ENCODE results near the gene NOL4L.

DNA sequence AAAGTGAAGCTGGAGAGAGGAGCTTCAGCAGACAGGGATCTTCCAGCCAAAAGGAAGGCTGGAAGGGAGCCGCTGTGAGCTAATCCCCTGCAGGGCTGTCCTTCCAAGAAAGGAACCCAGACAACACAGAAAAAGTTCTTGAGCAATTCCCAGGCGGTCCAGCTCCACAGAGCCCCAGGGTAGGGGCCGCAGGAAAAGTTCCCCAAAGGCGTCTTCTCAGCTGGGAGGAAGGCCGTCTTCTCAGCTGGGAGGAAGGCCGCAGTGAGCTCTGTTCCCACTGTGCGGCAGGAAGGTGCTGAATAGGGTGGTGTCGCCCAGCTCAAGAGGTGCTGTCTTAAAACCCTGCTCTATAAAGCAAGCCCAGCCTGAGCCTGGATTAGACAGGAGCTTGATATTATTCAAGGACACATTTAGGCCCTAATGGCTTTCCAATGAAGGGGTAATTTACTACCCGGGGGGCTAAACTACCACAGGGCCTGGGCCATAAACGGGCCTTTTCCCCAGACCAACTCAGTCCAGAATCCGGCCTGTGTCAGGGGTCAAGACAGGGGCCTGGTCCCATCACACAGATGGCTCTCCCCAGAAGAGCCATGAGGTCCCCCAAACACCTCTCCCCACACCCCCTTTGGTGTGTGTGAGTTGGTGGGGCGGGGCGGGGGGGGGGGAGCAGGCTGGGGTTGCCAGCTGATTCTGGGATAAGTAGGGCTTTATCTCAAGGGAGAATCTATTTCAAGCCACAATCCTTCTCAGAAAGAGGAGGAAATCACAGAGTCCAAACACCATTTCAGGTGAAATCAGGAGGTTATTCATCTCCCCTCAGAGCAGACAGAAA is 103.6 kb downstream of the NOL4L start:
- TF ChIP-seq POLR2AphosphoS5 (IDR thresholded peaks at IDR 0.05) = no peak
- TF ChIP-seq, protein P1, sequence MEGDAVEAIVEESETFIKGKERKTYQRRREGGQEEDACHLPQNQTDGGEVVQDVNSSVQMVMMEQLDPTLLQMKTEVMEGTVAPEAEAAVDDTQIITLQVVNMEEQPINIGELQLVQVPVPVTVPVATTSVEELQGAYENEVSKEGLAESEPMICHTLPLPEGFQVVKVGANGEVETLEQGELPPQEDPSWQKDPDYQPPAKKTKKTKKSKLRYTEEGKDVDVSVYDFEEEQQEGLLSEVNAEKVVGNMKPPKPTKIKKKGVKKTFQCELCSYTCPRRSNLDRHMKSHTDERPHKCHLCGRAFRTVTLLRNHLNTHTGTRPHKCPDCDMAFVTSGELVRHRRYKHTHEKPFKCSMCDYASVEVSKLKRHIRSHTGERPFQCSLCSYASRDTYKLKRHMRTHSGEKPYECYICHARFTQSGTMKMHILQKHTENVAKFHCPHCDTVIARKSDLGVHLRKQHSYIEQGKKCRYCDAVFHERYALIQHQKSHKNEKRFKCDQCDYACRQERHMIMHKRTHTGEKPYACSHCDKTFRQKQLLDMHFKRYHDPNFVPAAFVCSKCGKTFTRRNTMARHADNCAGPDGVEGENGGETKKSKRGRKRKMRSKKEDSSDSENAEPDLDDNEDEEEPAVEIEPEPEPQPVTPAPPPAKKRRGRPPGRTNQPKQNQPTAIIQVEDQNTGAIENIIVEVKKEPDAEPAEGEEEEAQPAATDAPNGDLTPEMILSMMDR (IDR thresholded peaks at IDR 0.05 in 8 of 11, conservative IDR thresholded peaks at IDR 0.05 in 3 of 11) = no peak
